Activated T-cell treated with anti-CD3 and anti-CD28 coated beads, Interleukin-2, amount 50 U/mL, for 24 hours (primary cell): ENCODE results near the gene CCDC167.
A peak's percentile ranks its signal among the peaks of the same experiment; 100 is the strongest.

Source experiments
- DNase-seq: peaks from one replicate; pipeline ENCODE4 v3.0.0-alpha.2; 2020
- H3K27ac Mint-ChIP-seq: 2 replicates; pipeline ENCODE4 v1.8.0; 2020; ENCODE audit warnings: mild to moderate bottlenecking, mixed read lengths
- H3K27me3 Mint-ChIP-seq: 2 replicates; pipeline ENCODE4 v1.8.0; 2020; ENCODE audit warnings: mixed read lengths
- H3K36me3 Mint-ChIP-seq: 2 replicates; pipeline ENCODE4 v1.8.0; 2020; ENCODE audit warnings: low read depth, mixed read lengths
- H3K4me1 Mint-ChIP-seq: 2 replicates; pipeline ENCODE4 v1.8.0; 2020; ENCODE audit warnings: low read depth, mixed read lengths
- H3K4me3 Mint-ChIP-seq: 2 replicates; pipeline ENCODE4 v1.8.0; 2020; ENCODE audit warnings: mild to moderate bottlenecking, moderate library complexity, mixed read lengths
- H3K9me3 Mint-ChIP-seq: 2 replicates; pipeline ENCODE4 v1.8.0; 2020; ENCODE audit warnings: mixed read lengths

Gene CCDC167

GRCh38 chr6:37499433-37500293, at the start of gene CCDC167:
Gene CCDC167 (minus strand): TSS chr6:37499893. CDS start chr6:37499863, 30 bp downstream.
- peak; percentile 96 for DNase-seq
- Mint-ChIP-seq H3K27me3 (no peaks in the 10 kb centered on the region), H3K9me3 (peaks cover 3% of the 10 kb centered on the region), H3K4me1 (peaks cover 97% of the 10 kb centered on the region), H3K36me3 (peaks cover 18% of the 10 kb centered on the region), H3K27ac (peak within 1 kb of the TSS; percentile 99), H3K4me3 (peak within 1 kb of the TSS; percentile 95)

GRCh38 chr6:37549154-37549553, 49.5 kb upstream of the CCDC167 start:
- no peak overlapping the region for H3K4me3 Mint-ChIP-seq
- H3K27ac Mint-ChIP-seq: no peak overlapping the region
- no peaks in the 10 kb centered on the region for H3K9me3 Mint-ChIP-seq
- DNase-seq: no peak
- no peaks in the 10 kb centered on the region for H3K36me3 Mint-ChIP-seq
- no peaks in the 10 kb centered on the region for H3K27me3 Mint-ChIP-seq
- H3K4me1 Mint-ChIP-seq: peaks cover 42% of the 10 kb centered on the region

- no peak for DNase-seq
- Mint-ChIP-seq H3K36me3 (no peaks in the 10 kb centered on the region), H3K4me1 (peaks cover 32% of the 10 kb centered on the region), H3K4me3 (no peak overlapping the region), H3K27me3 (no peaks in the 10 kb centered on the region), H3K27ac (no peak overlapping the region), H3K9me3 (no peaks in the 10 kb centered on the region)
These were observed 48.5 kb upstream of the CCDC167 start for GRCh38 chr6:37548067-37548674.

GRCh38 chr6:37547564-37548061, 47.9 kb upstream of the CCDC167 start:
- H3K4me1 Mint-ChIP-seq: peaks cover 28% of the 10 kb centered on the region
- no peak for DNase-seq
- H3K4me3 Mint-ChIP-seq: no peak overlapping the region
- H3K27ac Mint-ChIP-seq: peak overlapping the region; percentile 38
- no peaks in the 10 kb centered on the region for H3K36me3 Mint-ChIP-seq
- H3K9me3 Mint-ChIP-seq: no peaks in the 10 kb centered on the region
- no peaks in the 10 kb centered on the region for H3K27me3 Mint-ChIP-seq

DNA sequence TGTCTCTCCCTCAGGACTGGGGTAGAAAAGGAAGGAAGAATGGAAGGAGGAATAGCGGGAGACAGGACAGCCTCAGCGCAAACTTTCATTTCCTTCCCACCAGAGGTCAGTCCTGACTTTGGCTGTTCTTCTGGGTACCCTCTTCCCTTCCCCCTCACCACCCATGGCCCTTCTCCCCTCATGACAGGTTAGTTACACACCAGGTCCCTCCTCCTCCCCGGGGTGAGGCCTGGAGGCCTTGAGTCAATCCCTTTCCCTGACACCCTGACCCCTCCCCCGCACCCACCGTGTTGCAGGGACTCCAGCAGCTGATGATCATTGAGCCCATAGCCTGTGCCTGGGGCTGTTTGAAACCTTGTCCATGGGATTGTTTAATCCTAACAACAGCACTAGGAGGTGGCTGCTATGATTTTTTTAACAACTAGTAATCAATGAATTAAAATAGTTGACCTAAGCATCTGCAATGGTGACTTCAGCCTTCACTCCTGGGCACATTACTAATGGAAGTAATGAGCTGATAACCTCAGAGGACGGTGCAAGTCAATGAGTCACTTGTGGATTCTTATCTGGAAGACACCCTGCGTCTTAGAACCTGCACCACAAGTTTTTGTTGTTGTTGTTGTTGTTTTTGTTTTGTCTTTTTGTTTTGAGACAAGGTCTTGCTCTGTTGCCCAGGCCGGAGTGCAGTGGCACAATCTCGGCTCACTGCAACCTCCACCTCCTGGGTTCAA, 46.6 kb upstream of the CCDC167 start:
- no peaks in the 10 kb centered on the region for H3K36me3 Mint-ChIP-seq
- no peaks in the 10 kb centered on the region for H3K9me3 Mint-ChIP-seq
- no peaks in the 10 kb centered on the region for H3K27me3 Mint-ChIP-seq
- H3K4me1 Mint-ChIP-seq: peaks cover 24% of the 10 kb centered on the region
- H3K4me3 Mint-ChIP-seq: no peak overlapping the region
- no peak for DNase-seq
- H3K27ac Mint-ChIP-seq: peak overlapping the region; percentile 42

- no peak overlapping the region for H3K27ac Mint-ChIP-seq
- H3K36me3 Mint-ChIP-seq: no peaks in the 10 kb centered on the region
- no peaks in the 10 kb centered on the region for H3K9me3 Mint-ChIP-seq
- peaks cover 31% of the 10 kb centered on the region for H3K4me1 Mint-ChIP-seq
- no peak for DNase-seq
- H3K27me3 Mint-ChIP-seq: no peaks in the 10 kb centered on the region
- H3K4me3 Mint-ChIP-seq: no peak overlapping the region
These were observed 44.8 kb upstream of the CCDC167 start for GRCh38 chr6:37544530-37544929.

DNA sequence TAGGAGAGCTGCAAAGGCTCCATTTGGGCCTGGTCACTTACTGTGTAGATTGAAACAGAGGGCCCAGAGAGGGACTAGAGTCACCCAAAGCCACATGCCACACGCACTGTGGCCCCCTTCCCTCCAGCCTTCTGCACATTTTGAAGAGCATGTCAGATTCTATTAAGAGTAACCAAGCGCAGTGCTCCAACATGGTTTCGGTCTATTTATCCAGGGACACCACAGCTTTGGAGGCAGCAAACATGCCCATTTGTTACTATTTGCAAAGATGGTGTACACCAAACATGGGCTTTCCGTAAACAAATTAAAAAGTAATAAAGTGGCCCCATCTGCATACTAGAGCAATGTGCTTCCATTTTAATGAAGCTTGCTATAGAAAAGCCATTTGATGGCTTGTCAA, 43.7 kb upstream of the CCDC167 start:
- no peaks in the 10 kb centered on the region for H3K27me3 Mint-ChIP-seq
- no peaks in the 10 kb centered on the region for H3K36me3 Mint-ChIP-seq
- no peak overlapping the region for H3K4me3 Mint-ChIP-seq
- no peak for DNase-seq
- H3K27ac Mint-ChIP-seq: no peak overlapping the region
- H3K9me3 Mint-ChIP-seq: no peaks in the 10 kb centered on the region
- H3K4me1 Mint-ChIP-seq: peaks cover 34% of the 10 kb centered on the region

GRCh38 chr6:37541346-37541745, 41.7 kb upstream of the CCDC167 start:
- Mint-ChIP-seq H3K36me3 (no peaks in the 10 kb centered on the region), H3K4me1 (peaks cover 16% of the 10 kb centered on the region), H3K27me3 (no peaks in the 10 kb centered on the region), H3K27ac (no peak overlapping the region), H3K4me3 (no peak overlapping the region), H3K9me3 (no peaks in the 10 kb centered on the region)
- no peak for DNase-seq

- H3K36me3 Mint-ChIP-seq: no peaks in the 10 kb centered on the region
- H3K27ac Mint-ChIP-seq: no peak overlapping the region
- no peak overlapping the region for H3K4me3 Mint-ChIP-seq
- no peaks in the 10 kb centered on the region for H3K9me3 Mint-ChIP-seq
- H3K4me1 Mint-ChIP-seq: peaks cover 17% of the 10 kb centered on the region
- H3K27me3 Mint-ChIP-seq: no peaks in the 10 kb centered on the region
- no peak for DNase-seq
These were observed 40.7 kb upstream of the CCDC167 start for GRCh38 chr6:37540390-37540789.

DNA sequence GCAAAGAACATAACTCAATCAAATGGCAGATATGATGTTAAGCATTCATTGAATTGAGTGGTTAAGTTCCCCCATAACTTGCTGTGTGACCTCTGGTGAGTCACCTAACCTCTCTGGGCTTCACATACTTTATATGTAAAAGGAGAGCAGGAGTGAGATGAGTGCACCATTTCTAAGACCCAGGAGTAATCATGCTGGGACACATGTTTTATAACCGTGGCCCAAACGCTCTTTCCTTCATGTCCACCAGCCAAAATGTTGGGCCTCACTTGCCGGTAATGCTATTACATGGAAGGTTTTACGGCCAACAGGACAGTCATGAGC, 40.3 kb upstream of the CCDC167 start:
- Mint-ChIP-seq H3K27ac (no peak overlapping the region), H3K4me3 (no peak overlapping the region), H3K4me1 (peaks cover 18% of the 10 kb centered on the region), H3K9me3 (no peaks in the 10 kb centered on the region), H3K36me3 (no peaks in the 10 kb centered on the region), H3K27me3 (no peaks in the 10 kb centered on the region)
- DNase-seq: no peak

GRCh38 chr6:37539171-37540028, 39.7 kb upstream of the CCDC167 start:
- Mint-ChIP-seq H3K27ac (no peak overlapping the region), H3K36me3 (peaks cover 2% of the 10 kb centered on the region), H3K27me3 (no peaks in the 10 kb centered on the region), H3K4me3 (no peak overlapping the region), H3K9me3 (no peaks in the 10 kb centered on the region), H3K4me1 (peaks cover 18% of the 10 kb centered on the region)
- DNase-seq: no peak

DNA sequence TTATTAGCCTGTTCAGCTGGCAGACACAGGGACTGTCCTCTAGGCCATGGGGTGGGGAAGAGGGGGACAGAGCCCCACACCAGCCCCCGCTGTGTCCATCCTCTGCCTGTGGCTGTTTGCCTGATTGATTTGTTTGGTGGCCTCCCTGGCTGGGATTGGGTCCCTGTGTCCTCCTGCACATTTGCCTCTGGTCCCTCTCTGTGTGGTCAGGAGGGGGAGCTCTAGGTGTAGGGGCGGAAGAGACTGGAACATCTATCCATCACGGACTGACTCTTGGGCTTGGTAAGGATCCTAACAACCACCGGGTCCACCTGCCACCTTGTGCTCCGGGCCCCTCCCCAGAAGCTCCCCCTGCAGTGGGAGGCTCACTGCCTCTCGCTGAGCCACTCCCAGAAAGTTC, 38.4 kb upstream of the CCDC167 start:
- Mint-ChIP-seq H3K4me1 (peaks cover 18% of the 10 kb centered on the region), H3K36me3 (peaks cover 2% of the 10 kb centered on the region), H3K27ac (no peak overlapping the region), H3K27me3 (no peaks in the 10 kb centered on the region), H3K9me3 (no peaks in the 10 kb centered on the region), H3K4me3 (no peak overlapping the region)
- no peak for DNase-seq

- H3K4me1 Mint-ChIP-seq: peaks cover 18% of the 10 kb centered on the region
- no peak overlapping the region for H3K4me3 Mint-ChIP-seq
- H3K36me3 Mint-ChIP-seq: peaks cover 2% of the 10 kb centered on the region
- H3K9me3 Mint-ChIP-seq: no peaks in the 10 kb centered on the region
- no peak overlapping the region for H3K27ac Mint-ChIP-seq
- H3K27me3 Mint-ChIP-seq: no peaks in the 10 kb centered on the region
- no peak for DNase-seq
These were observed 37.9 kb upstream of the CCDC167 start for GRCh38 chr6:37537548-37537947.
